HCT116 (cell line): Measurements from ENCODE around the gene NOS3. TPM values are rescaled to one million over a fixed set of nuclear protein-coding genes. Genes with fewer than 3 reads are reported as not detected.

Source experiments
- ATAC-seq: fragments of 200-7000 bp; cut with Tn5 transposase; 2 replicates; pipeline ENCODE4 v1.9.1; 2020; ENCODE audit warnings: mild to moderate bottlenecking, moderate library complexity
- BruUV-seq: library from RNA; stranded (reverse); fragments of 400-500 nt; replicated peaks from 2 replicates; lab custom pipeline; 2021; lab: Mats Ljungman, UMichigan
- CTCF ChIA-PET: fragments of 300-600 bp; sonication (Branson Sonifier 250); formaldehyde crosslinking; loops from one replicate; lab custom pipeline; 2021; ENCODE audit warnings: antibody characterized with exemption; lab: Charles Lee
- POLR2A ChIA-PET: fragments of 300-600, 350-600 bp; sonication (Branson Sonifier 250); formaldehyde crosslinking; loops from one replicate; lab custom pipeline; 2021; ENCODE audit warnings: antibody characterized with exemption; lab: Charles Lee
- RAD21 ChIA-PET, 2 experiments: fragments of 300-600 bp; sonication (Branson Sonifier 250); formaldehyde crosslinking; loops; one replicate each; lab custom pipeline; 2023; ENCODE audit warnings: low total read pairs in 2 of 2; ENCODE audit not compliant: uncharacterized antibody in 2 of 2, unreplicated experiment in 2 of 2, low non-redundant PET in 1 of 2; lab: Charles Lee
- DNase-seq: peaks from one replicate; pipeline ENCODE4 v3.0.0-alpha.2; 2010; ENCODE audit warnings: low read depth, low spot score
- H2AFZ ChIP-seq: fragments of 200-600 bp; shearing (Covaris generic), sonication (generic); 2 replicates; pipeline ENCODE4 v1.6.1; 2017; ENCODE audit warnings: low read depth, mixed run types, mixed read lengths, antibody characterized with exemption, low read length; ENCODE audit not compliant: poor library complexity, severe bottlenecking
- H3K27ac ChIP-seq: 2 replicates; pipeline ENCODE4 v1.5.1; 2012; ENCODE audit warnings: low read depth, low read length
- H3K27me3 ChIP-seq: fragments of 200-600 bp; sonication (generic); 2 replicates; pipeline ENCODE4 v1.6.1; 2016; ENCODE audit warnings: mixed run types, low read length, mixed read lengths; ENCODE audit not compliant: insufficient read depth
- H3K36me3 ChIP-seq, 2 experiments: fragments of 200-500 bp in 1 of 2; fragments of 200-600 bp in 1 of 2; sonication (Bioruptor generic) in 1 of 2; sonication (generic) in 1 of 2; 2 replicates each; pipeline versions ENCODE4 v1.5.1 to v1.6.1; 2014 to 2016; ENCODE audit warnings: low read length in 2 of 2, inconsistent platforms in 1 of 2, mixed read lengths in 1 of 2, mixed run types in 1 of 2; ENCODE audit not compliant: insufficient read depth in 2 of 2, control insufficient read depth in 1 of 2
- H3K4me1 ChIP-seq, 2 experiments: fragments of 200-600 bp in 1 of 2; sonication (generic) in 1 of 2; 2 replicates each; pipeline versions ENCODE4 v1.5.1 to v1.6.1; 2012 to 2017; ENCODE audit warnings: low read length in 2 of 2, inconsistent platforms in 1 of 2, mild to moderate bottlenecking in 1 of 2, mixed read lengths in 1 of 2, mixed run types in 1 of 2, moderate library complexity in 1 of 2; ENCODE audit not compliant: insufficient read depth in 2 of 2, control insufficient read depth in 1 of 2
- H3K4me2 ChIP-seq: fragments of 200-600 bp; sonication (generic); 2 replicates; pipeline ENCODE4 v1.6.1; 2017; ENCODE audit warnings: mixed run types, low read length, mixed read lengths
- H3K4me3 ChIP-seq, 2 experiments: fragments of 200-600 bp in 1 of 2; sonication (generic) in 1 of 2; replicated peaks in 1 of 2; 2 replicates each; pipeline ENCODE4 v1.5.1; 2011 to 2016; ENCODE audit warnings: low read length in 2 of 2, control low read depth in 1 of 2, low read depth in 1 of 2, mild to moderate bottlenecking in 1 of 2, mixed read lengths in 1 of 2, mixed run types in 1 of 2
- H3K79me2 ChIP-seq: fragments of 200-600 bp; sonication (generic); 2 replicates; pipeline ENCODE4 v1.6.1; 2017; ENCODE audit warnings: mild to moderate bottlenecking, mixed run types, low read length, moderate library complexity, mixed read lengths; ENCODE audit not compliant: insufficient read depth
- H3K9ac ChIP-seq: fragments of 200-600 bp; sonication (generic); 2 replicates; pipeline ENCODE4 v1.6.1; 2016; ENCODE audit warnings: low read length, mixed read lengths
- H3K9me2 ChIP-seq: fragments of 200-600 bp; sonication (generic), shearing (Covaris generic); 2 replicates; pipeline ENCODE4 v1.6.1; 2017; ENCODE audit warnings: mixed run types, mild to moderate bottlenecking, moderate library complexity; ENCODE audit not compliant: insufficient read depth
- H3K9me3 ChIP-seq, 2 experiments: fragments of 200-500 bp in 1 of 2; fragments of 200-600 bp in 1 of 2; sonication (Bioruptor generic) in 1 of 2; sonication (generic) in 1 of 2; 2 replicates each; pipeline ENCODE4 v1.6.1; 2014 to 2017; ENCODE audit warnings: low read length in 2 of 2, mixed read lengths in 2 of 2, inconsistent platforms in 1 of 2, low read depth in 1 of 2, mild to moderate bottlenecking in 1 of 2, mixed run types in 1 of 2, moderate library complexity in 1 of 2; ENCODE audit not compliant: control insufficient read depth in 1 of 2, insufficient read depth in 1 of 2
- H4K20me1 ChIP-seq: fragments of 200-600 bp; sonication (generic), shearing (Covaris generic); 2 replicates; pipeline ENCODE4 v1.6.1; 2017; ENCODE audit warnings: mixed run types, mild to moderate bottlenecking, moderate library complexity; ENCODE audit not compliant: insufficient read depth
- CBX3 ChIP-seq: IDR thresholded peaks from 2 replicates; pipeline ENCODE4 v1.6.1; 2012; ENCODE audit warnings: low read depth
- CEBPB ChIP-seq: IDR thresholded peaks from 2 replicates; pipeline ENCODE4 v1.6.1; 2012; ENCODE audit warnings: low read depth
- EGR1 ChIP-seq: IDR thresholded peaks from 2 replicates; pipeline ENCODE4 v1.6.1; 2012; ENCODE audit warnings: low read depth
- ELF1 ChIP-seq: IDR thresholded peaks from 2 replicates; pipeline ENCODE4 v1.6.1; 2012; ENCODE audit warnings: low read depth, borderline replicate concordance
- EZH2 ChIP-seq: fragments of 200-600 bp; sonication (generic); IDR thresholded peaks from 2 replicates; pipeline ENCODE4 v1.6.1; 2017; ENCODE audit warnings: antibody characterized with exemption, mixed run types
- FOSL1 ChIP-seq: IDR thresholded peaks from 2 replicates; pipeline ENCODE4 v1.6.1; 2012; ENCODE audit warnings: low read depth
- JUND ChIP-seq: IDR thresholded peaks from 2 replicates; pipeline ENCODE4 v1.6.1; 2012
- POLR2A ChIP-seq: IDR thresholded peaks from 2 replicates; pipeline ENCODE4 v1.7.0; 2011; ENCODE audit warnings: borderline replicate concordance; ENCODE audit not compliant: insufficient read depth, insufficient read length; ENCODE audit errors: extremely low read depth
- RAD21 ChIP-seq: IDR thresholded peaks from 2 replicates; pipeline ENCODE4 v1.6.1; 2012; ENCODE audit warnings: low read depth, mild to moderate bottlenecking
- SIN3A ChIP-seq: IDR thresholded peaks from 2 replicates; pipeline ENCODE4 v1.6.1; 2012; ENCODE audit warnings: low read depth
- SP1 ChIP-seq: IDR thresholded peaks from 2 replicates; pipeline ENCODE4 v1.6.1; 2012; ENCODE audit warnings: low read depth
- SRF ChIP-seq: IDR thresholded peaks from 2 replicates; pipeline ENCODE4 v1.6.1; 2012; ENCODE audit warnings: low read depth
- YY1 ChIP-seq: IDR thresholded peaks from 2 replicates; pipeline ENCODE4 v1.6.1; 2011; ENCODE audit warnings: low read length, low read depth, moderate library complexity, mild to moderate bottlenecking; ENCODE audit not compliant: insufficient replicate concordance; ENCODE audit errors: extremely low read depth
- ZBTB33 ChIP-seq: IDR thresholded peaks from 2 replicates; pipeline ENCODE4 v1.6.1; 2011; ENCODE audit warnings: mild to moderate bottlenecking, low read length, moderate library complexity; ENCODE audit not compliant: insufficient replicate concordance; ENCODE audit errors: extremely low read depth
- ZFX ChIP-seq: fragments of 450-650 bp; IDR thresholded peaks from 2 replicates; pipeline ENCODE4 v1.6.1; 2017
- ZNF274 ChIP-seq: fragments of 200-500 bp; sonication (Bioruptor generic); IDR thresholded peaks from 2 replicates; pipeline ENCODE4 v1.6.1; 2014; ENCODE audit warnings: mild to moderate bottlenecking, low read depth, low read length, inconsistent platforms
- intact Hi-C: fragments of 100-400 bp; cut with micrococcal nuclease; formaldehyde crosslinking; loops from 2 replicates; pipeline ENCODE4 v1.10.0; 2022
- total RNA-seq: library from RNA; stranded (reverse); gene quantifications from one replicate; pipeline ENCODE4 v1.2.1, GENCODE V29; 2021; ENCODE audit not compliant: unreplicated experiment
- TF ChIP-seq, protein P1 (sequence below): IDR thresholded peaks from 2 replicates; pipeline ENCODE4 v1.6.1; 2012
- TF ChIP-seq, protein P2 (sequence below), 3 experiments: fragments of 200-600 bp in 1 of 3; sonication (generic) in 1 of 3; IDR thresholded peaks in 2 of 3; conservative IDR thresholded peaks in 1 of 3; 2 replicates each; pipeline ENCODE4 v1.5.1; 2012 to 2017; ENCODE audit warnings: low read depth in 2 of 3, low read length in 2 of 3, antibody characterized with exemption in 1 of 3, borderline replicate concordance in 1 of 3, control low read depth in 1 of 3, mild to moderate bottlenecking in 1 of 3, mixed read lengths in 1 of 3, mixed run types in 1 of 3, moderate library complexity in 1 of 3; ENCODE audit not compliant: insufficient read depth in 1 of 3

Gene NOS3
- total RNA-seq, 1 experiment from 2014 or later = 35.8 TPM

GRCh38 chr7:150961510-150962289 is 29.1 kb upstream of the NOS3 start:
- Histone ChIP-seq H3K9me2 (no peaks in the 10 kb centered on the region), H3K9ac (no peak overlapping the region), H3K27ac (no peak overlapping the region), H3K4me1 (peaks cover 20 to 27% of the 10 kb centered on the region in 2 experiments), H4K20me1 (no peaks in the 10 kb centered on the region), H3K27me3 (no peaks in the 10 kb centered on the region), H3K79me2 (no peaks in the 10 kb centered on the region), H3K4me3 (no peak overlapping the region), H3K4me2 (no peak overlapping the region), H3K9me3 (no peaks in the 10 kb centered on the region), H3K36me3 (no peaks in the 10 kb centered on the region), H2AFZ (no peak overlapping the region)
- TF ChIP-seq, protein P1, sequence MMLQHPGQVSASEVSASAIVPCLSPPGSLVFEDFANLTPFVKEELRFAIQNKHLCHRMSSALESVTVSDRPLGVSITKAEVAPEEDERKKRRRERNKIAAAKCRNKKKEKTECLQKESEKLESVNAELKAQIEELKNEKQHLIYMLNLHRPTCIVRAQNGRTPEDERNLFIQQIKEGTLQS = no peak
- no peak for TF ChIP-seq YY1
- TF ChIP-seq, protein P2, sequence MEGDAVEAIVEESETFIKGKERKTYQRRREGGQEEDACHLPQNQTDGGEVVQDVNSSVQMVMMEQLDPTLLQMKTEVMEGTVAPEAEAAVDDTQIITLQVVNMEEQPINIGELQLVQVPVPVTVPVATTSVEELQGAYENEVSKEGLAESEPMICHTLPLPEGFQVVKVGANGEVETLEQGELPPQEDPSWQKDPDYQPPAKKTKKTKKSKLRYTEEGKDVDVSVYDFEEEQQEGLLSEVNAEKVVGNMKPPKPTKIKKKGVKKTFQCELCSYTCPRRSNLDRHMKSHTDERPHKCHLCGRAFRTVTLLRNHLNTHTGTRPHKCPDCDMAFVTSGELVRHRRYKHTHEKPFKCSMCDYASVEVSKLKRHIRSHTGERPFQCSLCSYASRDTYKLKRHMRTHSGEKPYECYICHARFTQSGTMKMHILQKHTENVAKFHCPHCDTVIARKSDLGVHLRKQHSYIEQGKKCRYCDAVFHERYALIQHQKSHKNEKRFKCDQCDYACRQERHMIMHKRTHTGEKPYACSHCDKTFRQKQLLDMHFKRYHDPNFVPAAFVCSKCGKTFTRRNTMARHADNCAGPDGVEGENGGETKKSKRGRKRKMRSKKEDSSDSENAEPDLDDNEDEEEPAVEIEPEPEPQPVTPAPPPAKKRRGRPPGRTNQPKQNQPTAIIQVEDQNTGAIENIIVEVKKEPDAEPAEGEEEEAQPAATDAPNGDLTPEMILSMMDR (IDR thresholded peaks at IDR 0.05 in 2 of 3, conservative IDR thresholded peaks at IDR 0.05 in 1 of 3; ENCODE audit: borderline replicate concordance in 1 of 3, insufficient read depth in 1 of 3, low read depth in 2 of 3, low read length in 2 of 3) = no peak
- no peak for TF ChIP-seq EZH2
- TF ChIP-seq SIN3A = no peak
- TF ChIP-seq SRF = no peak
- TF ChIP-seq ZNF274 = no peak
- no peak for TF ChIP-seq POLR2A
- no peak for TF ChIP-seq CBX3
- TF ChIP-seq JUND = no peak
- TF ChIP-seq ELF1 = no peak
- TF ChIP-seq ZFX = no peak
- no peak for TF ChIP-seq ZBTB33
- TF ChIP-seq SP1 = no peak
- no peak for TF ChIP-seq FOSL1
- TF ChIP-seq EGR1 = no peak
- no peak for TF ChIP-seq RAD21
- TF ChIP-seq CEBPB = no peak
- RAD21 ChIA-PET = interaction anchor here in 1 of 2 experiments (0.9 kb wide), 1 partner anchor 70 kb away, joined by 3 read pairs; no protein-coding TSS in a partner anchor
- POLR2A ChIA-PET = interaction anchor here (1.3 kb wide), 1 partner anchor 48 kb away, joined by 3 read pairs; no protein-coding TSS in a partner anchor
- no TSS peak for BruUV-seq
- intact Hi-C loops = no loop called here
- DNase-seq (no peak), ATAC-seq (no peak)
- CTCF ChIA-PET = interaction anchor here (1.1 to 1.6 kb wide), 2 partner anchors 80 to 148 kb away, joined by 3 to 4 read pairs; no protein-coding TSS in a partner anchor
